GM19438 (cell line): ENCODE data around the gene HAL.

ENCODE experiments used
- ATAC-seq: cut with Tn5 transposase; IDR thresholded peaks from one replicate; pipeline ENCODE4 v1.9.1; 2021; ENCODE audit warnings: low read depth; ENCODE audit not compliant: unreplicated experiment

Gene HAL

DNA sequence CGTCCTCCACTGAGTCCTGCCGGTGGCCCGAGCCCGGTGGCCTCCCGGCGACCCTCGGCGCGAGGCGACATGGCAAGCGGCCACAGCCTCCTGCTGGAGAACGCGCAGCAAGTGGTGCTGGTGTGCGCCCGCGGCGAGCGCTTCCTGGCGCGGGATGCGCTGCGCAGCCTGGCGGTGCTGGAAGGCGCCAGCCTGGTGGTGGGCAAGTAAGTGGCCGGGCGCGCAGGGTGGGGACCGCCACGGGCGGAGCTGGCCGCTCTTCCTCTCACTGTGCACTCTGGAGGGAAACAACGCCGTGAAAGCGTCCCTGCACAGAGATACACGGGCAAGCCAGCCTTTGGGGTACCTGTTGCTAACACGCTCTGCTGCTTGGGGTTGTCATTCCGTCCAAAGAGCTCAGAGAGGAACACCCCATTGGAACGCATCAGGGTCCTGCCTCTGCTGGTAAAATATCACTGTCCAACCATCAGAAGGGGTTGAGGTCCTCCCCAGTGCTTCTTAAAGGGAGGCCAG, 52.8 kb downstream of the HAL start, which contains the start of gene AMDHD1:
AMDHD1 (plus strand) TSS at position 2 of the 513 bp plus-strand sequence; CDS start at position 70, 68 bp downstream.
- ATAC-seq, result peak; percentile 61

DNA sequence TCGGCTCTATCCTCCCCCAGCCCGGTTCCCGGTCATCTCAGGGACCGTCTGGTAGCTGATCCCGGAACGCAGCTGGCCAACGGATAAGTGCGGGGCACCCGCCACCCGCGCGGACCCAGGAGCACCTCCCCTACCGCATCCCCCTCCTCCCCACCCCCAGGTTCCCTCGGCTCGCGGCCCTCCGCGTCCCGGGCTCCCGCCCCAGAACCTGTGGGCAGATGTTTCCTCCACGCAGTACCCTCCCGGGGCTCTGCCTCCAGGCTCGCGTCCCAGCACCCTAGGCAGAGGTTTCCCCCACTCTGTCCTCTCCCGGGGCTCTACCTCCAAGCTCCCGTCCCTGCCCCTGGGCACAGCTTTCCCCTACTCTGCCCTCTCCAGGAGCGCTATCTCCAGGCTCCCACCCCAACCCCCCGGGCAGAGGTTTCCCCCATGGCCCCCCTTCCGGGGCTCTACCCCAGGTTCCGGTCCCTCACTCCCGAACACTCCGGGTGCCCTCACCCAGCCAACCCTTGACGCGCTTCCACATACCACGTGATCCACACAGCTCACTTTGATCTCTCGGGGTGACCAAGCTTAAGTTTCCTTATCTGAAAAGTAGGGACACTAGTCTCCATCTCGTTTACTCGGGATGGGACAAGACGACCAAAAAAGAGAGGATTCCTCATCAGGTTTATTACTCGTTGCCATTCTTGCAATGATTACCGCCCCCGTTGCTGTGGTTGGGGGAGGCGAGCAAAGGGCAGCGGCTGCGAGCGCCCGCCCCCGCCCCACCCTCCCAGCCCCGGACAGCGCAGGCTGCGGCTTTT, 53.4 kb downstream of the HAL start, which contains the start of gene CCDC38:
CCDC38 (minus strand) TSS at position 91 of the 806 bp plus-strand sequence. CDS start 6,105 bp downstream, outside the sequence.
- peak; percentile 98 for ATAC-seq

DNA sequence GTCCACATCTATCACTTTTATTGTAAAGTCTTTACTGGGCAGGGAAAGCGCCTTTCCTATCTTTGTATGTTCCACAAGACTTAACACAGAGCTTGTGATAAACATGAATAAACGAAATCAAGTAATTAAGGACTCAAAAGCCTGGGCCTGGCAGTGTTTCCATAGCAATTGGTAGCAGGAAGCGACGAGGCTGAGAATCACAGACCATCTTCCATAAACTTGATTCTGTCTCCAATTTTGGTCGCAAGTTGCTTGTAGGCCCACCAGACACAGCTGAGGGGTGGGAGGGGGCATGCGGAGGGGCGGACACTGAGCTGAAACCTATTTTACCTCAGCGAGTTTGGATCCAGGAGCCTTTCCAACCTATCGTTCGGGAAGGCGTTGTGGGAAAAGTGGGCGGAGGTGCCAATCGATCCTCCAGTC, 54.0 kb downstream of the HAL start:
- no peak for ATAC-seq

DNA sequence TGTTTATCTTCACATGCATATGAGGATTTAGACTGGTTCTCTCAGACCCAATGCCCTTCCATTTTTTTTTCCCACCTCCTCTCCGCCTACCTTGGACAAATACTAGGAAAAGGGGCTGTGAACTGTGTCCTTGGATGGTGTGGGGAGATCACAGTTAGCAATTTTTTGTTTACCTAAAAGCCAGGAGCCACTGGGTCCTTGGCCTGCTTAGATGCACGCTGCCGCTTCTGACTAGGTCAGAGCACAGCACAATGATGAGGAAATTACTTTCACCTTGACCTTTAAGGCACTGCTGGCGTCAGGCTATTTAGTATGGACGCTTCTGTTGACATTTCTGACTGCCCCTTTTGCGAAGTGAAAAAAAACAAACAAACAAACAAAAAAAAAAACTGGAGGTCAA, 55.6 kb downstream of the HAL start:
- no peak for ATAC-seq
